C4-2B (cell line): ENCODE measurements around the gene PTS.
"Not testable (repeated sequence)": the region's sequence is repeated elsewhere in the genome, so short reads cannot be mapped to it uniquely, and the experiment has no call there.

Experiments used
- H3K27ac ChIP-seq: fragments of 450-650 bp; 2 replicates; pipeline ENCODE4 v1.5.1; 2017
- ZFX ChIP-seq: fragments of 450-650 bp; IDR thresholded peaks from 2 replicates; pipeline ENCODE4 v1.6.1; 2017
- TF ChIP-seq, protein P1 (sequence below): fragments of 450-650 bp; conservative IDR thresholded peaks from 2 replicates; pipeline ENCODE4 v1.5.1; 2017; ENCODE audit warnings: mild to moderate bottlenecking

PTS gene

DNA sequence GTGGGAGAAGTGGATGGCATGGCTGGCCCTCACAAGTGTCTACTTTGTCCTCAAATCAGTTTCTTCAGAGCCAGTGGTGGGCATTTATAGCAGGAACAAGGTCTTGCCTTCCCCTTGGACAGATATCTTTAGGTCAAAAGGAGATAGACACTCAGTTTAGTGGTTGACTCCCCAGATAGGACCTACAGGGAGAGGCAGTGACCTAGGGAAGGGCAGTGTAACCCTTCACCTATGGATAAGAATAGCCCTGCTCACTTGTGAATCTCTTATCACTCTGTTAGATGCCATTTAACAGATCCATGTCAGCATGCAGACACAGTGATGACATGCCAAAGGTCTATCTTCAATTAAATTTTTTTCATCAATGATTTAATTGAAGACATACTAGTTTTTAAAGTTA lies 39.9 kb upstream of the PTS start:
- TF ChIP-seq, protein P1, sequence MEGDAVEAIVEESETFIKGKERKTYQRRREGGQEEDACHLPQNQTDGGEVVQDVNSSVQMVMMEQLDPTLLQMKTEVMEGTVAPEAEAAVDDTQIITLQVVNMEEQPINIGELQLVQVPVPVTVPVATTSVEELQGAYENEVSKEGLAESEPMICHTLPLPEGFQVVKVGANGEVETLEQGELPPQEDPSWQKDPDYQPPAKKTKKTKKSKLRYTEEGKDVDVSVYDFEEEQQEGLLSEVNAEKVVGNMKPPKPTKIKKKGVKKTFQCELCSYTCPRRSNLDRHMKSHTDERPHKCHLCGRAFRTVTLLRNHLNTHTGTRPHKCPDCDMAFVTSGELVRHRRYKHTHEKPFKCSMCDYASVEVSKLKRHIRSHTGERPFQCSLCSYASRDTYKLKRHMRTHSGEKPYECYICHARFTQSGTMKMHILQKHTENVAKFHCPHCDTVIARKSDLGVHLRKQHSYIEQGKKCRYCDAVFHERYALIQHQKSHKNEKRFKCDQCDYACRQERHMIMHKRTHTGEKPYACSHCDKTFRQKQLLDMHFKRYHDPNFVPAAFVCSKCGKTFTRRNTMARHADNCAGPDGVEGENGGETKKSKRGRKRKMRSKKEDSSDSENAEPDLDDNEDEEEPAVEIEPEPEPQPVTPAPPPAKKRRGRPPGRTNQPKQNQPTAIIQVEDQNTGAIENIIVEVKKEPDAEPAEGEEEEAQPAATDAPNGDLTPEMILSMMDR: no peak
- no peak for TF ChIP-seq ZFX
- no peak overlapping the region for H3K27ac ChIP-seq

DNA sequence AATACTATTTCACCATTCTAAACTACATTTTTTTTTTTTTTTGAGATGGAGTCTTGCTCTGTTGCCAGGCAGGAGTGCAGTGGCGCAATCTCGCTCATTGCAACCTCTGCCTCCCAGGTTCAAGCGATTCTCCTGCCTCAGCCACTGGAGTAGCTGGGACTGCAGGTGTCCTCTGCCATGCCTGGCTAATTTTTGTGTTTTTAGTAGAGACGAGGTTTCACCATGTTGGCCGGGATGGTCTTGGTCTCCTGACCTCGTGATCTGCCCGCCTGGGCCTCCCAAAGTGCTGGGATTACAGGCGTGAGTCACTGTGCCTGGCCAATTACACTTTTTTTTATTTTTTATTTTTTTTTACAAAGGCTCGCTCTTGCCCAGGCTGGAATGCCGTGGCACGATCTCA lies 31.1 kb upstream of the PTS start:
- not testable (repeated sequence) for H3K27ac ChIP-seq

DNA sequence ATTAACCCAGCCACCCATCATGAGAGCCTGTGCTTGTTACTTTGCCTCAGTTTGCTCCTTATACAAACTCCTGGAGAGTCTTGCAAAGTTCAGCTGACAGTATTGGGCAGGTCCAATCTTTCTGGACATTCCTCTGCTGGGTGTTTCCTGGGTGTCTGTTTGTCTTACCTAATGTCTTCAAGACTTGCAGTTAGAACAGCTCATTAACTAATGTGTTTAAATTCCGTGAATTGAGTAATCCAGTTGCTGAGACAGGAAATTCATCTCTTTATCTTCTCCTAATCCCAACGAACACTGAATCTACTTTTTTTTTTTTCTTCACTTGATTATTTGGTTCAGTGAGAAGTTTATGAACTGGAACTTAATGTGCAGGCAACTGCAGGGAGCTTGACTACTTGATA lies 30.3 kb upstream of the PTS start:
- TF ChIP-seq, protein P1: no peak
- TF ChIP-seq ZFX: no peak
- H3K27ac ChIP-seq: no peak overlapping the region

DNA sequence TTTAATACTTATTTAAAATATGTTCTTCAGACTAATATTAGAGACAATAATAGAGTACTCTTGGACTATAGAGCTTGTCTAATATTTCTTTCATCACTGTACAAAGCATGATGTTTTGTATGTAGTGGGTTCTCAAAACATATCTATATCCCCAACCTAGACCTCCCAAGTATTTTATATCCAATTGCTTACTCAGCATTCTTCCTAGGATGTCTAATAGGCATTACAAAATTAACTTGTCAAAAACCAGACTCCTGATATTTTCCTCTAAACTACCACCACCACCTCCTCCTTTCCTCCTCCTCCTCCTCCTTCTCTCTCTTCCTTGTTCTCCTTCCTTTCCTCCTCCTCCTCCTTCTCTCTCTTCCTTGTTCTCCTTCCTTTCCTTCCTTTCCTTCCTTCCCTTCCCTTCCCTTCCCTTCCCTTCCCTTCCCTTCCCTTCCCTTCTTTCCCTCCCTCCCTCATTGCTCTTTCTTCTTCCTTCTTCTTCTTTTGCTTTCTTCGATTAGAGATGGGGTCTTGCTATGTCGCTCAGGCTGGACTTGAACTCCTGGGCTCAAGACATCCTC lies 29.6 kb upstream of the PTS start:
- no peak overlapping the region for H3K27ac ChIP-seq
- TF ChIP-seq ZFX: no peak
- TF ChIP-seq, protein P1: no peak

DNA sequence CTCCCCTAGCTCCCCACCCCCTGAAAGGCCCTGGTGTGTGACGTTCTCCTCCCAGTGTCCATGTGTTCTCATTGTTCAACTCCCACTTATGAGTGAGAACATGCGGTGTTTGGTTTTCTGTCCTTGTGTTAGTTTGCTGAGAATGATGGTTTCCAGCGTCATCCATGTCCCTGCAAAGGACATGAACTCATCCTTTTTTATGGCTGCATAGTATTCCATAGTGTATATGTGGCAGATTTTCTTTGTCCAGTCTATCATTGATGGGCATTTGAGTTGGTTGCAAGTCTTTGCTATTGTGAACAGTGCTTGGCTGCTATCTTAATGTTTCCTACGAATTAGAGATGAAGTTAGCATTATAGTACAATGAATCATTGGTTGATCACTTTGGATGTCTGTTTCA lies 27.1 kb upstream of the PTS start:
- H3K27ac ChIP-seq: not testable (repeated sequence)

DNA sequence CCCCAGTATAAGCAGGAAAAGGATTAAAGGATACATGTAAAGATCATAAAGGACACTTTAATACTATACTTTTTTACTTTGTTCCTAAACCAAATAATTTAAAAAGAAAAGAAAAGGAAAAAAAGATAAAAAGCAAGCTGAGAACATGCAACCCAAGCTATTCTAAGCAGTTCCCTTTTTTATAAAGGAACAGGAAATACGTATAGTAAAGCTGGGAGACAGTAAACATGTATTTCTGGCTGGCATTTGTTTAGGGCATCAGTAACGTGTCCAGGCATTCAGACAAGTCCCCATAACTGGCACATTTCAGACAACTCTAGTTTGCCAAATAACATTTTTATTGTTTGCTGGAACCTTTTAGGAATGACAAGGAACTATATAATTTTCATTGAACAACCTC lies 26.0 kb upstream of the PTS start:
- H3K27ac ChIP-seq: no peak overlapping the region
- TF ChIP-seq, protein P1: no peak
- TF ChIP-seq ZFX: no peak

DNA sequence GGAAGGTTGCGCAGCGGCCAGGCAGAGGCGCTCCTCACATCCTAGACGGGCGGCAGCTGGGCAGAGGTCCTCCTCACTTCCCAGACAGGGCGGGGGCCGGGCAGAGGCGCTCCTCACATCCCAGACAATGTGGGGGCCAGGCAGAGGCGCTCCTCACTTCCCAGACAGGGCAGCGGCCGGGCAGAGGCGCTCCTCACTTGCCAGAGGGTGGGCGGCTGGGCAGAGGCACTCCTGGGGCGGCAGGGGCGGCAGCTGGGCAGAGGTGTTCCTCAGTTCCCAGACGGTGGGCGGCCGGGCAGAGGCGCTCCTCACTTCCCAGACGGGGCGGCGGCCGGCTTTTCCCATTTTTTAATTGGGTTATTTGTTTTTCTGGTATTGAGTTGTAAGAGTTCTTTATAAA lies 20.2 kb upstream of the PTS start:
- no peak overlapping the region for H3K27ac ChIP-seq
- TF ChIP-seq, protein P1: no peak
- TF ChIP-seq ZFX: no peak

DNA sequence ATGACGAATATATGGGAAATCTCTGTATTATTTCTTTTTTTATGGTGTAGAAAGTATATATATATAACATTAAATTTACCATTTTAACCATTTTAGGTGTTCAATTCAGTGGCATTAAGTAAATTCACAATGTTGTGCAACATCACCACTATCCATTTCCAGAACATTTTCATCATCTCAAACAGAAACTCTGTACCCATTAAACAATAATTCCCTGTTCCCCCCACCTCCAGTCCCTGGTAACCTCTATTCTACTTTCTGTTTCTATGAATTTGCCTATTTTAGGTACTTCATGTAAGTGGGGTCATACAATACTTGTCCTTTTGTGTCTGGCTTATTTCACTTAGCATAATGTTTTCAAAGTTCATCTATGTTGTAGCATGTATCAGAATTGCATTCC lies 15.3 kb upstream of the PTS start:
- no peak for TF ChIP-seq ZFX
- TF ChIP-seq, protein P1: no peak
- H3K27ac ChIP-seq: no peak overlapping the region

DNA sequence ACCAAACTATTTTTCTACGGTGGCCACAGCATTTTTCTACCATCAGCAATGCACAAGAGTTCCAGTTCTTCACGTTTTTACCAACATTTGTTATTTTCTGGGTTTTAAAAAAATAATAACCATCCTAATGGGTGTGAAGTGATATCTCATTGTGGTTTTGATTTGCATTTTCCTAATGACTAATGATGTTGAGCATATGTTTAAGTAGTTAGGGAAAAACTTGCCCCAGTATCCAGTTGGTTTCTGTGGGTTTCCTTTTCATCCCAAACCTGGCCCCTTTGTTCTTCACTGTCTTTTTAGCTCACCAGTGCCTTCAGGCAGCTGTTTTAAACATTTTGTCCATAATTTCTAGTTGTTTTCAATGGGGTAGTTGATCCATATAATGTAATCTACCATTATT lies 14.7 kb upstream of the PTS start:
- H3K27ac ChIP-seq: no peak overlapping the region
- TF ChIP-seq, protein P1: no peak
- no peak for TF ChIP-seq ZFX
